Uterus (tissue), 2 donors: ENCODE data around the gene SIK2.

Source experiments
- CTCF ChIP-seq, 4 experiments: fragments of 200-600 bp in 2 of 4; fragments of 450-650 bp in 2 of 4; sonication (generic) in 2 of 4; IDR thresholded peaks; one replicate each; pipeline ENCODE4 v1.5.1; 2016 to 2019; ENCODE audit warnings: antibody characterized with exemption in 4 of 4, mild to moderate bottlenecking in 2 of 4, moderate library complexity in 1 of 4
- POLR2A ChIP-seq, 2 donors: fragments of 450-650 bp; IDR thresholded peaks; one replicate each; pipeline ENCODE4 v1.6.1; 2016; ENCODE audit warnings: antibody characterized with exemption in 2 of 2, mild to moderate bottlenecking in 1 of 2, moderate library complexity in 1 of 2

DNA sequence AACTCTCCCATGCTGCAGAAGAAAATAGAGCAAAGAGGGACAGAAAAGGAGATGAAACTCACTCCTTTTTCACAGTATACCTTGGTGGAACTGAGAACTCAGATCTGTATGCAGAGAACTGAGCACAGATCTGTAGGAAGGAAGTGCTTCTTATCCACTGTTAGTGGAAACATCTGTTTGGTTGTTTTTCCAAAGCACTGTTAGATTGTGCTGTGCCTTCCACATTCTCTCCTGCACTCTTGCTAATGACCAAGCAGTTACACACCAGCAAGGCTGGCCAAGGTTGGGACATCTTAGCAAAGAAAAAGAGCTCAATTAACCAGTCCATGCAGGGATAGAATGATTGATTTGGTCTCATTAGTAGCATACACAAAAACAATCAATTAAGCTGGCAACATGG lies 20.1 kb upstream of the SIK2 start:
- TF ChIP-seq CTCF (IDR thresholded peaks at IDR 0.05): no peak
- no peak for TF ChIP-seq POLR2A (IDR thresholded peaks at IDR 0.05)
